ENCODE data around the gene DUSP9. TPM values are rescaled to one million over a fixed set of nuclear protein-coding genes. Genes with fewer than 3 reads are reported as not detected.
A peak's percentile ranks its signal among the peaks of the same experiment; 100 is the strongest.

The DUSP9 gene
- total and polyA plus RNA-seq, 12 donors = 0.03 to 0.09 TPM; not detected in 10

DNA sequence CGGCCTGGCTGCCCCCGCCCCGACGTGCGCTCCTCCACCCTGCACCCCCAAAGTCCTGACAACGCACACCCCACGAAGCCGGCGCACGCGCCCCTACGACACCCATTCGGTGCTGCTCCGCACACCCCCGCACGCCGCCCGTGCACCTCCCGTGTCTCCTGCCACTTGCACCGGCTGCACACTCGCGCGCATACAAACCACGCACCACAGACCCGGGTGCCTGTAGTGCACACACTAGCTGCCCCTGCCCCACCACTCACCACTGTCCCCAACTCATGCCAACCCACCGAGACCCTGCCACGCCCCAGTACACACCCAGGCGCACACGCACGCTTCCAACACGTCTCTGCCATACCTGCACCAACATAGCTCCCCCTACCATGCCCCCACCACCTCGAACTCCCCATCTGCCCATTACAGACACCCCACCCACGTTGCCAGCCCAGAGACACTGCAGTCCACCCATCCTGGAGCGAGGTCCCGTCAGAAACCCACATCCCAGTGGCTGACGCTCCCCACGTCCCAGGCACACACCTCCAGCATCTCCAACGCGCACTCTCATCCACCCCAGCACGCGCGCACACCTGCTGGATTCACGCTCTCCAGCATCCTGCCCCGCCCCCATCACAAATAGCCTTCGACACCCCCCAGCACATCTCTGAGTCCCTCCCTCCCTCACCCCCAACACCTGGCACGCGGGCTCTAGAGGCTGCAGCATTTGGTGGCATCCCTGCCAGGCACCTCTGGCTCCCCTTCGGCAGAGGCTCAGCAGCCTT, 4.2 kb upstream of the DUSP9 start:
- Histone ChIP-seq H3K27me3 (peaks cover 0 to 84% (median 58%) of the 10 kb centered on the region in 7 donors), H3K4me3 (peak overlapping the region in 2 of 10 donors; percentile 20 to 39)

DNA sequence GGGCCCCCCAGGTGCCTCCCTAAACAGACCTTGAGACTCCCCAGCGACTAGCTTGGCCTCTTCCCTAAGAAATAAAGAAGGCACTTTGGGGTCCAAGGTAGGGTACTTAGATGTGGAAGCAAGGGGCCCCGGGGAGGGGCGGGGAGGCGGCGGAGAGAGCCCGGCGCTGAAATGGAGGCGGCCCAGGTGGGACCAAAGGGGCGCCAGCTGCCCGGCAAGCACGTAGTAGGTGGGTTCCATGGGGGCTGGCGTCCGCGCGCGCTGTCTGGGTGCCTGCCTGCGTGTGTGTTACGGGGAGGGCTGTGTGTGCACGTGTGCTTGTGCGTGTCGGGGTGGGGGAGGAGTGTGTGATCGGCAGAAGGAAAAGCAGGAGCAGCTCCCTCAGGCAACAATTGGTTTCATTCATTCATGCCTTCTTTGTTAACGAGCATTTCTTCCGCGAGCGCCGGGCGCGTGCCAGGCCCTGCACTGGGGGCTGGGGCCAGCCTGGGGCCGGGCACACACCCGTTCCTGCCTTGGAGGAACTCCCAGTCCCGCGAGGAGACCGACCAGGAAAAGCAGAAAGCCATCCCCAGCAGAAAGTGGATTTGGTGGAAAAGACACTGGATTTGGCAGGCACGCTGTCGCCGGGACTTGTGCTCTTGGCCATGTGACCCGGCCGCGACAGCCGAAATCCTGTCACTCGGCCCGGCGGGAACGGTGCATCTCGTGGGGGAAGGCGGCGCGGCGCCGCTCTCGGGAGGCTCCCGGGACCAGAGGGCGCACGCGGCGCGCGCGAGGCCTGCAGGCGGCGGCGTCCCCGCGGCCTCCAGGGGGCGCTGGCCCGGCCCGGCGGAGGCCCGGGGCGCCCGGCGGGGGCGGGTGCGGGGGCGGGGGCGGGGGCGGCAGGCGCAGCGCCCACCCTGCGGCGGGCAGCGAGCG, 3.3 kb upstream of the DUSP9 start:
- peaks cover 0 to 30% (median 7%) of the 10 kb centered on the region in 9 donors for H3K4me1 ChIP-seq
- DNase-seq (no peak), ATAC-seq (no peak)
- H3K9me3 ChIP-seq = no peaks in the 10 kb centered on the region
- WGBS, 2 donors = 1% methylated on average over 30 to 69 of the region's 84 CpGs
- H3K27me3 ChIP-seq = peaks cover 0 to 91% (median 60%) of the 10 kb centered on the region in 7 donors
- no peak overlapping the region for H3K27ac ChIP-seq
- intact Hi-C loops (cut with DNase I) = loop anchor here in 1 of 10 donors (10.0 kb wide), 1 partner anchor 89 kb away; no protein-coding TSS in a partner anchor
- TF ChIP-seq, protein P1, sequence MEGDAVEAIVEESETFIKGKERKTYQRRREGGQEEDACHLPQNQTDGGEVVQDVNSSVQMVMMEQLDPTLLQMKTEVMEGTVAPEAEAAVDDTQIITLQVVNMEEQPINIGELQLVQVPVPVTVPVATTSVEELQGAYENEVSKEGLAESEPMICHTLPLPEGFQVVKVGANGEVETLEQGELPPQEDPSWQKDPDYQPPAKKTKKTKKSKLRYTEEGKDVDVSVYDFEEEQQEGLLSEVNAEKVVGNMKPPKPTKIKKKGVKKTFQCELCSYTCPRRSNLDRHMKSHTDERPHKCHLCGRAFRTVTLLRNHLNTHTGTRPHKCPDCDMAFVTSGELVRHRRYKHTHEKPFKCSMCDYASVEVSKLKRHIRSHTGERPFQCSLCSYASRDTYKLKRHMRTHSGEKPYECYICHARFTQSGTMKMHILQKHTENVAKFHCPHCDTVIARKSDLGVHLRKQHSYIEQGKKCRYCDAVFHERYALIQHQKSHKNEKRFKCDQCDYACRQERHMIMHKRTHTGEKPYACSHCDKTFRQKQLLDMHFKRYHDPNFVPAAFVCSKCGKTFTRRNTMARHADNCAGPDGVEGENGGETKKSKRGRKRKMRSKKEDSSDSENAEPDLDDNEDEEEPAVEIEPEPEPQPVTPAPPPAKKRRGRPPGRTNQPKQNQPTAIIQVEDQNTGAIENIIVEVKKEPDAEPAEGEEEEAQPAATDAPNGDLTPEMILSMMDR (IDR thresholded peaks at IDR 0.05) = peak in 2 of 9 donors; percentile 10 to 25
- H3K36me3 ChIP-seq = no peaks in the 10 kb centered on the region
- H3K4me3 ChIP-seq = peak overlapping the region in 3 of 10 donors; percentile 7 to 33 (median 18)

More for the DNA sequence above, 4.2 kb upstream of the DUSP9 start:
- intact Hi-C loops (cut with DNase I) = loop anchor here in 1 of 10 donors (10.0 kb wide), 1 partner anchor 88 kb away; no protein-coding TSS in a partner anchor
- no peaks in the 10 kb centered on the region for H3K36me3 ChIP-seq
- H3K4me1 ChIP-seq = peaks cover 0 to 30% (median 7%) of the 10 kb centered on the region in 9 donors
- DNase-seq (no peak), ATAC-seq (no peak)
- no peak overlapping the region for H3K27ac ChIP-seq
- 3 to 5% methylated on average over 33 to 48 of the region's 48 CpGs for WGBS, 2 donors
- TF ChIP-seq, protein P1 (IDR thresholded peaks at IDR 0.05) = no peak
- no peaks in the 10 kb centered on the region for H3K9me3 ChIP-seq

DNA sequence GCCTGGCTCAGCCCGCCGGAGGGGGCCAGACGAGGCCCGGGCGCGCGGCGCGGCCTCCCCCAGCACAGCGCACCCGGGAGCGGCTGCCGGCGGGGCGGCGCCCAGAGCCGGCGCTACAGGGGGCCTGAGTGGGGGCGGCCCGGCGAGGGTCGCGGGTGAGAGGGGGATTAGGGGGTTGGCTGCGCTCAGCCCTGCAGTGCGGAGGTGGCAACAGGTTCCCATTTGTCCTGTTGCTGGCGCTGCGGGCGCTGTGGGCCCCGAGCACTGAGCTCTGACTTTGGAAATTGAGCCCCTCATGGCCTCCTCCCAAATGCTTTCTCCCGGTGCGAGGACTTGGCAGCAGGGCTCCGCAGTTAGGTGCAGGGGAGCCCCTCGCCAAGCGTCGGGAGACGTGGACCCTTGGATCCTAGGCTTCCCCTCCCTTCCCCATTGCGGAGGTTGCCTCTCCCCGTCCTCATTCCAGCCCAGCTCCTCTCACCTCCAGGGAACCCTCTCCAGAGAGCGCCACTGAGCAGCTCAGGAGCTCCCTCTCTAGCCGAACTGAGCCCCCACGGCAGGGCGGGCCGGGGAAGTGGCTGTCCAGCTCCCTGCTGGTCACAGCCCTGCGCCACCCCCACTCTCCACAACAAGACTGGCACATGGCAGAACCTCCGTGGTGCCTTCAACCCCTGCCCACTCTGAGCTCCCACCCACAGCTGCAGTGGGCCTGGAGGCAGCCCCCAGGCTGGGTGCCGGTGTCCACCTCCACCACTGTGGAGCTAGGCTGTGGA, 2.5 kb upstream of the DUSP9 start:
- no peak for DNase-seq
- ATAC-seq = no peak
- Histone ChIP-seq H3K27ac (no peak overlapping the region), H3K4me3 (no peak overlapping the region), H3K9me3 (no peaks in the 10 kb centered on the region), H3K27me3 (peaks cover 0 to 92% (median 67%) of the 10 kb centered on the region in 7 donors), H3K4me1 (peaks cover 0 to 30% (median 7%) of the 10 kb centered on the region in 9 donors), H3K36me3 (no peaks in the 10 kb centered on the region)
- TF ChIP-seq, protein P1 (IDR thresholded peaks at IDR 0.05) = no peak
- intact Hi-C loops (cut with DNase I) = loop anchor here in 1 of 10 donors (10.0 kb wide), 1 partner anchor 90 kb away; no protein-coding TSS in a partner anchor
- WGBS, 2 donors = 5 to 13% methylated on average over 13 to 46 of the region's 46 CpGs

All from heart right ventricle (tissue), 16 donors.